ENCODE data around the gene MTAP.

- TF ChIP-seq CTCF (IDR thresholded peaks at IDR 0.05) = no peak
- no peak for TF ChIP-seq POLR2A (IDR thresholded peaks at IDR 0.05)
These were observed 125.3 kb downstream of the MTAP start for GRCh38 chr9:21927752-21928151.
